WTC11 (cell line): ENCODE results near the gene SPATS2.

ENCODE experiments used
- CTCF ChIP-seq: fragments of 200-600 bp; IDR thresholded peaks from 2 replicates; pipeline ENCODE4 v1.8.0; 2022; ENCODE audit warnings: antibody characterized with exemption
- FOXK1 ChIP-seq: sonication (generic); formaldehyde crosslinking; IDR thresholded peaks from 2 replicates; pipeline ENCODE4 v1.8.0; 2022; ENCODE audit warnings: mild to moderate bottlenecking, moderate library complexity, missing genetic modification reagents
- USF2 ChIP-seq: sonication (generic); formaldehyde crosslinking; IDR thresholded peaks from 2 replicates; pipeline ENCODE4 v1.8.1; 2023; ENCODE audit warnings: mild to moderate bottlenecking, missing genetic modification reagents, moderate library complexity

- TF ChIP-seq CTCF (no peak), USF2 (CRISPR knock-in tag) (no peak), FOXK1 (CRISPR knock-in tag) (no peak)
Measured at GRCh38 chr12:49527361-49528130, 160.3 kb downstream of the SPATS2 start.
